ENCODE measurements around the gene GPR153. TPM values are rescaled to one million over a fixed set of nuclear protein-coding genes. Genes with fewer than 3 reads are reported as not detected.
"Not testable (repeated sequence)": the region's sequence is repeated elsewhere in the genome, so short reads cannot be mapped to it uniquely, and the experiment has no call there.

The GPR153 gene
- total RNA-seq, 2 experiments from 2014 or later: 0.34 to 0.41 TPM

DNA sequence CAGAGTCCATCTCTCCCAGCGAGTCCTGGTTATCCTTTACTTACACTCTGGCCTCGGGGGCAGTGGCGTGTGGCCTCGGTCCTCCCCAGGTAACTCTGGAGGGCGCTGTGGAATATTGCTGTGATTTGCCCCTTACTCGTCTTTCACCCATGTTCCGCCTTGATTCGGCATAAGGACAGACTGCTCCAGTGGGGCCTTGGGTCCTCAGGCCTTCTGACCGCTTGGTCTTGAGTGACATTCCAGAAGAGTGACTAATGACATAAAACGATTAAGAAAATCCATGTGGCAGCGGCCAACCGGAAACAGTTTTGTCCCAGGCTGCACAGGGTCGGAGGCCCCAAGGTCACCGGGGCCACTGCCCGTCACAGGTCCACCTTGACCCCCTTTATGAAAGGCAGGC, 36.2 kb downstream of the GPR153 start:
- Mint-ChIP-seq H3K9me3 (no peaks in the 10 kb centered on the region), H3K36me3 (ENCODE audit: low read depth) (peaks cover 32% of the 10 kb centered on the region), H3K27ac (no peak overlapping the region), H3K4me1 (ENCODE audit: low read depth) (no peaks in the 10 kb centered on the region), H3K27me3 (no peaks in the 10 kb centered on the region), H3K4me3 (no peak overlapping the region)
- POLR2A ChIA-PET: interaction anchor here (0.7 to 1.9 kb wide), 5 partner anchors 10 to 24 kb away, joined by 3 to 4 read pairs (median 3); partner anchors contain the start of genes ICMT and RNF207
- ATAC-seq (no peak), DNase-seq (no peak)
- intact Hi-C loops (cut with micrococcal nuclease): no loop called here
- CTCF ChIA-PET: interaction anchor here (0.6 to 2.4 kb wide), 3 partner anchors 14 to 20 kb away, joined by 3 to 8 read pairs (median 4); no protein-coding TSS in a partner anchor
- TF ChIP-seq, protein P1, sequence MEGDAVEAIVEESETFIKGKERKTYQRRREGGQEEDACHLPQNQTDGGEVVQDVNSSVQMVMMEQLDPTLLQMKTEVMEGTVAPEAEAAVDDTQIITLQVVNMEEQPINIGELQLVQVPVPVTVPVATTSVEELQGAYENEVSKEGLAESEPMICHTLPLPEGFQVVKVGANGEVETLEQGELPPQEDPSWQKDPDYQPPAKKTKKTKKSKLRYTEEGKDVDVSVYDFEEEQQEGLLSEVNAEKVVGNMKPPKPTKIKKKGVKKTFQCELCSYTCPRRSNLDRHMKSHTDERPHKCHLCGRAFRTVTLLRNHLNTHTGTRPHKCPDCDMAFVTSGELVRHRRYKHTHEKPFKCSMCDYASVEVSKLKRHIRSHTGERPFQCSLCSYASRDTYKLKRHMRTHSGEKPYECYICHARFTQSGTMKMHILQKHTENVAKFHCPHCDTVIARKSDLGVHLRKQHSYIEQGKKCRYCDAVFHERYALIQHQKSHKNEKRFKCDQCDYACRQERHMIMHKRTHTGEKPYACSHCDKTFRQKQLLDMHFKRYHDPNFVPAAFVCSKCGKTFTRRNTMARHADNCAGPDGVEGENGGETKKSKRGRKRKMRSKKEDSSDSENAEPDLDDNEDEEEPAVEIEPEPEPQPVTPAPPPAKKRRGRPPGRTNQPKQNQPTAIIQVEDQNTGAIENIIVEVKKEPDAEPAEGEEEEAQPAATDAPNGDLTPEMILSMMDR (IDR thresholded peaks at IDR 0.05): no peak

DNA sequence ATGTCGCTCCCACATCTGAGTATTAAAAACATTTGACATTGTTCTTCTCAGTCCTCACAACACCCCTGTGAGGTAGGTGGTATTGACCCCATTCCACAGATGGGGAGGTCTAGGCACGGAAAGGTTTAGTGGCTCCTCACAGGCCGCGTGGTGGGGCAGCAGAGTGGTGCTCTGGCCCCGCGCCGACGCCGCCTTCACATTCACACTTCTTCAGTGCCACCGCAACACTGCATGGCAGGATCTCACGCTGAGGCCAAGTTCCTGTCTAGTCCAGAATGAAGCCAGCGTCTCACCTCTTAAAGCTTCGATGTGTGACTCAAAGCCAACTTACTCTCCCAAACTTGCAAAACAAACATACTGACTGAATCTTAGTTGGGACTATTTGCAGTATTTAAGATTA, 37.3 kb downstream of the GPR153 start:
- ChIA-PET POLR2A (interaction anchor here (1.2 to 1.8 kb wide), 3 partner anchors 9 to 23 kb away, joined by 3 to 6 read pairs (median 4); no protein-coding TSS in a partner anchor), CTCF (interaction anchor here (1.2 to 2.4 kb wide), 2 partner anchors 15 to 19 kb away, joined by 4 to 8 read pairs; no protein-coding TSS in a partner anchor)
- Mint-ChIP-seq H3K4me3 (no peak overlapping the region), H3K9me3 (no peaks in the 10 kb centered on the region), H3K27me3 (no peaks in the 10 kb centered on the region), H3K4me1 (ENCODE audit: low read depth) (no peaks in the 10 kb centered on the region), H3K36me3 (ENCODE audit: low read depth) (peaks cover 30% of the 10 kb centered on the region), H3K27ac (no peak overlapping the region)
- intact Hi-C loops (cut with micrococcal nuclease): no loop called here
- no peak for ATAC-seq
- no peak for DNase-seq
- TF ChIP-seq, protein P1 (IDR thresholded peaks at IDR 0.05): no peak

DNA sequence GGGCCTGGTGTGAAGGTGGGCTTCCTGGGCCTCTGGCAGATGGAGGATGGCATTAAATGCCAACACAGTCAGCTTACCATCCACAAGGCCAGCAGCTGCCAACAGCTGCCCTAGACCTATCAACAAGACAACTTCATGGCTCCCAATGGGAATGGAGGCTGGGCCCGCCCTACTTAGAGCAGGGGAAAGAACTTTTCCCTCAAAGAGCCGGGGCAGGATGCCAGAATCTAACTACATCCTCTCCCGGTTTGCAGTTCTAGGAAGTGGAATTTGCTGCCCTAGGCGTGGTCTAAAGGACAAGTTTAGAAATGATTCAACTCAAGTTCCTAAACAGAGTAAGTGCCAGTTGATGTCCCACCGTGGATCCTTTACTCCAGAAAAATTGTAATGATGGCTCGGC, 38.3 kb downstream of the GPR153 start:
- TF ChIP-seq, protein P1 (IDR thresholded peaks at IDR 0.05): no peak
- no peak for DNase-seq
- ChIA-PET POLR2A (interaction anchor here (1.3 to 1.7 kb wide), 2 partner anchors 10 to 13 kb away, joined by 3 to 6 read pairs; no protein-coding TSS in a partner anchor), CTCF (interaction anchor here (0.7 to 0.9 kb wide), 2 partner anchors 13 kb away, joined by 3 read pairs; partner anchors contain the start of gene ICMT)
- H3K36me3 Mint-ChIP-seq (ENCODE audit: low read depth): peaks cover 30% of the 10 kb centered on the region
- H3K27me3 Mint-ChIP-seq: no peaks in the 10 kb centered on the region
- no peaks in the 10 kb centered on the region for H3K4me1 Mint-ChIP-seq (ENCODE audit: low read depth)
- intact Hi-C loops (cut with micrococcal nuclease): no loop called here
- no peak overlapping the region for H3K4me3 Mint-ChIP-seq
- no peaks in the 10 kb centered on the region for H3K9me3 Mint-ChIP-seq
- no peak overlapping the region for H3K27ac Mint-ChIP-seq
- ATAC-seq: no peak

DNA sequence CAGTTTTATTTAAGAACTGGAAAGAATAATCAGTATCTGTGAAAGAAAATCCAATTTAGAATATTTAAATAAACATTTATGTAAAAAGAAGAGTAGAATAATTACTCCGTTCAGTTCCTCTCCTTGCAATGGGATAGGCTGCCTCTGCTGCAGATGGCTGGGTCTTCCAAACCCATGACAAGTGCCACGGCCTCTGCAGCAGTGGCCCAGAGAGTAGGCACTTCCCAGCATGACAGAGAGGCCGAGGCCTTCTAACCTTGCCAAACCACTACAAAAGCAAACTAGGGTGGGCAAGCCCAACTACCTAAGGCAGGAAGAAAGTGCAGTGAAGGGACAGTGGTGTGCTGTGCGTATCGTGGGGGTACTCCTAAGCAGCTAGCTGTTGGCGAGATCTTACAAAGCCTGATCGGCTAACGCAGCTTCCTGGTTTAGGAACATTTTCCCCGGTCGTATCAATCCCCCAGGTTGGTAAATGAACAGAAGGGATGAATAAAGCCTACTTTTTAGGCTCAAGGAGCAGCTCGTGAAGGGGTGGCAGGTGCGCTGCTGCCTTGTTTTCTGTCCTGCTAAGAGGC, 39.6 kb downstream of the GPR153 start:
- TF ChIP-seq, protein P1 (IDR thresholded peaks at IDR 0.05): no peak
- ChIA-PET CTCF (interaction anchor here (0.9 kb wide), 1 partner anchor 13 kb away, joined by 4 read pairs; no protein-coding TSS in a partner anchor), POLR2A (interaction anchor here (0.7 to 1.2 kb wide), 3 partner anchors 17 to 29 kb away, joined by 3 to 4 read pairs (median 3); no protein-coding TSS in a partner anchor)
- no peak overlapping the region for H3K27ac Mint-ChIP-seq
- DNase-seq (no peak), ATAC-seq (no peak)
- intact Hi-C loops (cut with micrococcal nuclease): no loop called here
- no peak overlapping the region for H3K4me3 Mint-ChIP-seq
- H3K4me1 Mint-ChIP-seq (ENCODE audit: low read depth): no peaks in the 10 kb centered on the region
- H3K27me3 Mint-ChIP-seq: peaks cover 3% of the 10 kb centered on the region
- H3K36me3 Mint-ChIP-seq (ENCODE audit: low read depth): peaks cover 21% of the 10 kb centered on the region
- H3K9me3 Mint-ChIP-seq: no peaks in the 10 kb centered on the region

DNA sequence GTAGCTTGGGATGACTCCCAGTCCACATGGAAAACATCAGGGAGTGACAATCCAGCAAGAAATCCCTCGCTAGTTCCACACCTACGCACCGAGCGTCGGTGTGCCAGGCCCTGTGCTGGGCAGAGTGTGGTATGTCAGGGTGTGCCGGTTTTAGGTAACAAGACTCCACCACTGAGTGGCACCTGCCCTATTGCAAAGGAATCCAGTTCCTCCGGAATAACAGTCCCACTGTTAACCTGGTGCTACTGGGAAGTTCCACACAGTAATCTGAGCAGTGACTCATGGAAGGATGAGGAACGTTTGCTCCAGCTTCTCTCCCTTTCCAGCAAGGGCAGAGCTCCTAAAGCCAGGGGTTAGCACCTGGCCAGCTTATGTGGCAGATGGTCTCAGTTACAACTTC, 40.7 kb downstream of the GPR153 start:
- Mint-ChIP-seq H3K27ac (no peak overlapping the region), H3K4me1 (ENCODE audit: low read depth) (no peaks in the 10 kb centered on the region), H3K27me3 (peaks cover 4% of the 10 kb centered on the region), H3K4me3 (no peak overlapping the region), H3K9me3 (no peaks in the 10 kb centered on the region), H3K36me3 (ENCODE audit: low read depth) (peaks cover 14% of the 10 kb centered on the region)
- ChIA-PET CTCF (no interaction called here), POLR2A (interaction anchor here (0.7 to 1.4 kb wide), 4 partner anchors 18 to 35 kb away, joined by 3 read pairs; no protein-coding TSS in a partner anchor)
- ATAC-seq (no peak), DNase-seq (no peak)
- intact Hi-C loops (cut with micrococcal nuclease): no loop called here
- TF ChIP-seq, protein P1 (IDR thresholded peaks at IDR 0.05): no peak

DNA sequence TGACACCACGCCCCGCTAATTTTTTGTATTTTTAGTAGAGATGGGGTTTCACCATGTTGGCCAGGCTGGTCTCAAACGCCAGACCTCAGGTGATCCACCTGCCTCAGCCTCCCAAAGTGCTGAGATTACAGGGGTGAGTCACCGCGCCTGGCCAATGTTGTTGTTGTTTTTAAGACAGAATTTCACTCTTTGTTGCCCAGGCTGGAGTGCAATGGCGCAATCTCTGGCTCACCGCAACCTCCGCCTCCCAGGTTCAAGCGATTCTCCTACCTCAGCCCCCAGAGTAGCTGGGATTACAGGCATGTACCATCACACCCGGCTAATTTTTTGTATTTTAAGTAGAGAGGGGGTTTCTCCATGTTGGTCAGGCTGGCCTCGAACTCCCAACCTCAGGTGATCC, 41.3 kb downstream of the GPR153 start:
- CTCF ChIA-PET; intact Hi-C loops (cut with micrococcal nuclease); H3K4me3 Mint-ChIP-seq; ATAC-seq; H3K4me1 Mint-ChIP-seq (ENCODE audit: low read depth); DNase-seq; H3K27me3 Mint-ChIP-seq; H3K9me3 Mint-ChIP-seq; H3K27ac Mint-ChIP-seq: not testable (repeated sequence)
- POLR2A ChIA-PET: interaction anchor here (1.4 kb wide), 2 partner anchors 22 to 34 kb away, joined by 3 read pairs; no protein-coding TSS in a partner anchor
- H3K36me3 Mint-ChIP-seq (ENCODE audit: low read depth): peaks cover 13% of the 10 kb centered on the region

Data from activated CD8-positive, alpha-beta T cell treated with anti-CD3 and anti-CD28 coated beads for 36 hours (primary cell).